NT2/D1 (cell line): ENCODE data around the gene SLC40A1.

Experiments
- DNase-seq: peaks from one replicate; pipeline ENCODE4 v3.0.0-alpha.2; 2011; ENCODE audit warnings: low read depth, low spot score
- H3K27me3 ChIP-seq: 2 replicates; pipeline ENCODE4 v1.6.0; 2011; ENCODE audit warnings: mild to moderate bottlenecking; ENCODE audit not compliant: insufficient read length, insufficient read depth
- H3K36me3 ChIP-seq: 2 replicates; pipeline ENCODE4 v1.6.1; 2011; ENCODE audit warnings: mild to moderate bottlenecking, low read length, mixed read lengths; ENCODE audit not compliant: insufficient read depth, insufficient read length
- H3K4me1 ChIP-seq: 2 replicates; pipeline ENCODE4 v1.5.1; 2011; ENCODE audit not compliant: insufficient read depth, insufficient read length
- H3K4me3 ChIP-seq: 2 replicates; pipeline ENCODE4 v1.5.1; 2011; ENCODE audit warnings: low read depth; ENCODE audit not compliant: insufficient read length
- H3K9ac ChIP-seq: 2 replicates; pipeline ENCODE4 v1.6.0; 2011; ENCODE audit warnings: low read depth; ENCODE audit not compliant: insufficient read length
- H3K9me3 ChIP-seq: 2 replicates; pipeline ENCODE4 v1.5.1; 2011; ENCODE audit warnings: mild to moderate bottlenecking, low read length; ENCODE audit not compliant: insufficient read depth
- SUZ12 ChIP-seq: IDR thresholded peaks from 2 replicates; pipeline ENCODE4 v1.6.1; 2011; ENCODE audit not compliant: insufficient read length, insufficient read depth; ENCODE audit errors: extremely low read depth
- YY1 ChIP-seq: IDR thresholded peaks from 2 replicates; pipeline ENCODE4 v1.6.1; 2011; ENCODE audit not compliant: insufficient read length, insufficient read depth
- ZNF274 ChIP-seq: IDR thresholded peaks from 2 replicates; pipeline ENCODE4 v1.6.1; 2011; ENCODE audit warnings: mild to moderate bottlenecking, low read depth, low read length

SLC40A1 gene

GRCh38 chr2:189521699-189522434 lies 58.7 kb downstream of the SLC40A1 start:
- no peak overlapping the region for H3K9ac ChIP-seq
- no peak for DNase-seq
- TF ChIP-seq ZNF274 (no peak), SUZ12 (no peak), YY1 (no peak)
- H3K9me3 ChIP-seq: no peaks in the 10 kb centered on the region
- no peaks in the 10 kb centered on the region for H3K27me3 ChIP-seq
- H3K4me3 ChIP-seq: no peak overlapping the region
- H3K4me1 ChIP-seq: no peaks in the 10 kb centered on the region
- H3K36me3 ChIP-seq: no peaks in the 10 kb centered on the region

GRCh38 chr2:189519631-189520387 lies 60.8 kb downstream of the SLC40A1 start:
- H3K27me3 ChIP-seq: no peaks in the 10 kb centered on the region
- no peaks in the 10 kb centered on the region for H3K4me1 ChIP-seq
- H3K9me3 ChIP-seq: no peaks in the 10 kb centered on the region
- TF ChIP-seq ZNF274: no peak
- no peak for TF ChIP-seq YY1
- no peak for TF ChIP-seq SUZ12
- H3K9ac ChIP-seq: no peak overlapping the region
- no peak for DNase-seq
- H3K36me3 ChIP-seq: no peaks in the 10 kb centered on the region
- no peak overlapping the region for H3K4me3 ChIP-seq

GRCh38 chr2:189517847-189518535 lies 62.6 kb downstream of the SLC40A1 start:
- H3K36me3 ChIP-seq: no peaks in the 10 kb centered on the region
- H3K9me3 ChIP-seq: no peaks in the 10 kb centered on the region
- H3K4me3 ChIP-seq: no peak overlapping the region
- TF ChIP-seq SUZ12: no peak
- TF ChIP-seq ZNF274: no peak
- TF ChIP-seq YY1: no peak
- H3K9ac ChIP-seq: no peak overlapping the region
- no peaks in the 10 kb centered on the region for H3K27me3 ChIP-seq
- no peaks in the 10 kb centered on the region for H3K4me1 ChIP-seq
- DNase-seq: no peak

DNA sequence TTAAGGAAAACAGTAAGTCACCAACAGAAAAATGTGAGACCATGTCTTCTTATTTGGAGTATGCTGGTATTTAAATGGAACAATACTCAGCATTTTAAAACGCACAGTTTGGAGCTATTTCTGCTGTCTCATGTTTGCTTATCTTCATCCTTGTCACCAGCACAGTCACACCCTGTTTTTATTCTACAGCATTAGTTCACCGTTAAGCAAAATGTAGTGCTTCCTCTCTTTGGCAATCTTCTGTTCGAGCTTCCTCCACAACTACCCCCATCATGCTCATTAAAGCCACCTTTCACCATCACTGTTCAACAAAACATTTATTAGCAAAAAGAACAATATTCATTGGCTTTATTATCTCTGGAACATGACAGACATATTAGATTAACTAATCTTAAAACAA lies 64.0 kb downstream of the SLC40A1 start:
- Histone ChIP-seq H3K9ac (no peak overlapping the region), H3K4me3 (no peak overlapping the region), H3K4me1 (no peaks in the 10 kb centered on the region), H3K9me3 (no peaks in the 10 kb centered on the region), H3K36me3 (no peaks in the 10 kb centered on the region), H3K27me3 (no peaks in the 10 kb centered on the region)
- TF ChIP-seq SUZ12: no peak
- no peak for TF ChIP-seq YY1
- no peak for TF ChIP-seq ZNF274
- no peak for DNase-seq

DNA sequence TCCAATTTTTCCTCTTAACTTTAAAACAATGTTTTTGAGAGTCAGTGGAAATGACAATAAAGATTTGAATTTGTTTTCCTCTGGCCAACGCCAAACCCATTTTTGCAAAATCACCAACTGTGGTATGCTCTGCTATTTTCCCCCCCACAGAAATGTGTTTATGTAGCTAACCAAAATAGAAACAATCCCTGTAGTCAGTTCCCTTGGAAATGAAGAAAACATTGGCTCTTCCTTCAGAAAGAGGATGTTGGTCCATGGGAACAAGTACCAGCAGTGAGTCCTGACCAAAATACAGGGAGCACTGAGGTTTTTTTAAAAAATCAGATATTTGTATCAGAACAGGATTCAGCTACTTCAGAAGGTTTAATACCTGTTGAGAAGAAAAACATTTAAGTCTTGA lies 65.3 kb downstream of the SLC40A1 start:
- Histone ChIP-seq H3K9me3 (no peaks in the 10 kb centered on the region), H3K27me3 (no peaks in the 10 kb centered on the region), H3K9ac (no peak overlapping the region), H3K4me3 (no peak overlapping the region), H3K4me1 (no peaks in the 10 kb centered on the region), H3K36me3 (no peaks in the 10 kb centered on the region)
- TF ChIP-seq YY1 (no peak), ZNF274 (no peak), SUZ12 (no peak)
- no peak for DNase-seq

DNA sequence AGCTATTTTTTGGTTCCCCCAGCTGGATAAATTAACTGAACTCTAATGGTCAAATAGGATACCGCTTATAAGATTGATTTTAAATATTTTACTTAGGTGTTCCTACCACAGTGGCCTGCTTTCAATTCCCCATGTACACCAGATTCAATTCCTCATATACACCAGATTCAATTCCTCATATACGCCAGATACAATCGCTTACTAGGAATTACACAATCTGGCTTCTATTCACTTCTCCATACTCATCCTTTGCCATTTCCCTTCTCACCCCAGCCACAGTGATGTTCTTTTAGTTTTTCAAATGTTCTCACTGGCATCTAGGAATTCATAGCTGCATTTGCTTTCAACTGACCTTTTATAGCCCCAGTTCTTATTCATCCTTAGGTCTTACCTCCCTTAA lies 66.5 kb downstream of the SLC40A1 start:
- DNase-seq: no peak

DNA sequence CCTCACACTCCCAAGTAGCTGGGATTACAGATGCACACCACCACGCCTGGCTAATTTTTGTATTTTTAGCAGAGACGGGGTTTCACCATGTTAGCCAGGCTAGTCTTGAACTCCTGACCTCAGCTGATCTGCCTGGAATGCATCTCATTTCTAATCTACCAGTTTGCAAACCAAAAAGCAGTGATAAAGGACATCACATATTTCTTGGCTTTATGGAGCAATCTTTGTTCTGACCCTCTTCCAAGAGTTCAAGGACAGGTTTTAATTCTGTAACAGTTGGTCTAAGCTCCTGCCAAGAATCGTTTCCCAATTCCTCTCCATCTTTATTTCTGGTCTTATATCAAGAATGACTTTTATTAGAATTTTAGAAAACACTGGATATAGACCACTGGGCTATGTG lies 67.7 kb downstream of the SLC40A1 start:
- TF ChIP-seq ZNF274 (no peak), YY1 (no peak), SUZ12 (no peak)

More for the DNA sequence above, 66.5 kb downstream of the SLC40A1 start:
- Histone ChIP-seq H3K9me3 (peaks cover 5% of the 10 kb centered on the region; the same call in 1 of the 2 replicates), H3K36me3 (no peaks in the 10 kb centered on the region), H3K4me3 (no peak overlapping the region), H3K9ac (no peak overlapping the region), H3K27me3 (no peaks in the 10 kb centered on the region), H3K4me1 (no peaks in the 10 kb centered on the region)
- TF ChIP-seq ZNF274: no peak
- TF ChIP-seq YY1: no peak
- no peak for TF ChIP-seq SUZ12

More for the DNA sequence above, 67.7 kb downstream of the SLC40A1 start:
- Histone ChIP-seq H3K4me3 (no peak overlapping the region), H3K9me3 (peaks cover 5% of the 10 kb centered on the region; the same call in 1 of the 2 replicates), H3K36me3 (no peaks in the 10 kb centered on the region), H3K9ac (no peak overlapping the region), H3K4me1 (no peaks in the 10 kb centered on the region), H3K27me3 (no peaks in the 10 kb centered on the region)
- DNase-seq: no peak
